ENCODE data around the gene CARD11.

Gene CARD11

DNA sequence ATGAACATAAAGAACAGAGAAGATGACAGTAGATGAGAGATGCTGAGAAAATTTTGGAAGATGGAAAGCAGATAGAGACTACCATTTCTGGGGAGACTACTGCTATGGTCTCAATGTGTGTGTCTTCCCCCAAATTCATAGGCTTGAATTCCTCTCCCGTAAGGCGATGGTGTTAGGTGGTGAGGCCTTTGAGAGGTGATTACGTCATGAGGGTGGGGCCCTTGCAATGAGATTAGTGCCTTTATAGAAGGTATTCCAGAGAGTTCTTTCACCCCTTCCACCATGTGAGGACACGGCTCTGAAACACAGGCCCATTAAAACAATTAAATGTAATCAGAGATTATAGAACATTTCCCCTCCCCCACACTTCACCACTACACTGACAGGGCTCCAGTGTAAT lies 23.9 kb downstream of the CARD11 start:
- DNase-seq = no peak

- no peak for DNase-seq
Measured at GRCh38 chr7:3013975-3014792, 29.5 kb downstream of the CARD11 start.

- DNase-seq = peak; percentile 39
Measured at GRCh38 chr7:3011211-3011852, 32.3 kb downstream of the CARD11 start.

GRCh38 chr7:3010161-3010560 lies 33.5 kb downstream of the CARD11 start:
- peak; percentile 18 for DNase-seq

- DNase-seq = no peak
Measured at GRCh38 chr7:3009086-3009485, 34.6 kb downstream of the CARD11 start.

GRCh38 chr7:3008386-3008785 lies 35.3 kb downstream of the CARD11 start:
- DNase-seq = no peak

GRCh38 chr7:3007696-3008095 lies 36.0 kb downstream of the CARD11 start:
- DNase-seq = no peak

- no peak for DNase-seq
Measured at GRCh38 chr7:3005257-3005656, 38.4 kb downstream of the CARD11 start.

GRCh38 chr7:3003936-3004335 lies 39.7 kb downstream of the CARD11 start:
- DNase-seq = no peak

DNA sequence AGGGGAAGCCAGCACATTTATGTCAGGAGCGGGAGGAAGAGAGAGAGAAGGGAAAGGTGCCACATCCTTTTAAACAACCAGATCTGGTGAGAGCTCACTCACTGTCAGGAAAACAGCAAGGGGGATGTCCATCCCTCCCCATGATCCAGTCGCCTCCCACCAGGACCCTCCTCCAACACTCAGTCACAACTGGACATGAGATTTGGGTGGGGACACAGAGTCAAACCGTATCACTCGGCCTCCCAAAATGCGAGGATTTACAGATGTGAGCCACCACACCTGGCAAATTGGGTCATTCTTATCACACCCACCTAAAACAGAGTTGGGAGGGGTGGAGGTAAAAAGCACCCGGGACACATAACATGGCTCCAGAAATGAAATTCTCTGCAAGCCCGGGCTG lies 41.0 kb downstream of the CARD11 start:
- no peak for DNase-seq

DNA sequence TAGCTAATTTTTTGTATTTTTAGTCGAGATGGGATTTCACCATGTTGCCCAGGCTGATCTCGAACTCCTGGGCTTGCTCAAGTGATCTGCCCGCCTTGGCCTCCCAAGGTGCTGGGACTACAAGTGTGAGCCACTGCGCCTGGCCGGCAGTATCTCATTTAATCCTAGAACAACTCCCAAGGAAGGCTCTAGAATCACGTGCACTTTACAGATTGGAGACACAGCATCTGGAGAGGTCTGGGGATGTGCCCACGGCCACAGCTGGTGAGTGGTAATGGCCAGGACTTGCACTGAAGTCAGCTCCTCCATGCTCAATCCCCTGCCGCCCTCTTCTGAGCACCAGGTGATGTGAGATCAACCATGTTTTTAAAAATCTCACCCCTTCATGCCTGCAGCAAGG lies 43.1 kb downstream of the CARD11 start:
- DNase-seq = no peak

DNA sequence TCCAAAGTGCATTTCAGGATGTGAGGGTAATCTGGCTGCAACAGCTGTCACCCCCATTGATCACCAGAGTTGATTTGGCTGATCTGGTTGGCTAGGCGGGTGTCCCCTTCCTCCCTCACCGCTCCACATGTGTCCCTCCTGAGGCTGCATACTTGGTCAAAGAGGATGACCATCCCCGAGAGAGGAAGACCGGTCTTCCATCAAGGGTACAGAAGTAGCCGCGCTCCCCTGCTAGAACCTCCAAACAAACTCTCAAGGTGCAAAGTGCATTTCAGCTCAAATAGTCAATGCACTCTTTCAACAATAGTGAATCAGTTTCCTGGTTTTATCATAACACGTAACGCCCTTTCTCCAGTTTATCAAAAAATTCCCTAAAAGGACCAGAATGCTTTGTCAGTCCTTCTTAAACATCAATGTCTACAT lies 44.6 kb downstream of the CARD11 start:
- DNase-seq = no peak

DNA sequence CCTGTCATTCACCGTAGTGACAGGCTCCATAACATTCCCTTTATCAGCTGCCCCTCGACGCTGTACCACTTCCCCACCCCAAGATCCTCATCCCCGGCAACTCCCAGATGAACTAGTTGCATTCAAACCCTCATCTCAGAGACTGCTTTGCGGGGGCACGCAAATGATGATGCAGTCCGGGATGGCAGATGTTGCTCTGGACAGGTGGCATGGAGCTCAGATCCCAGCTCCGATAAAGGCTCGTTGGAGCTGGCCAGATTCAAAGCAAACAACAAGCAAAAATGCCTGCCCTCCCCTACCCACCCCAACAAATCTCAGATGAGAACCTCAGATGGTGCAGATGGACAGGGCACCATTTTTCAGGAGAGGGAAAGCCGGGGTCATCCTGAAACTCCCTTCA lies 46.7 kb downstream of the CARD11 start:
- DNase-seq = no peak

DNA sequence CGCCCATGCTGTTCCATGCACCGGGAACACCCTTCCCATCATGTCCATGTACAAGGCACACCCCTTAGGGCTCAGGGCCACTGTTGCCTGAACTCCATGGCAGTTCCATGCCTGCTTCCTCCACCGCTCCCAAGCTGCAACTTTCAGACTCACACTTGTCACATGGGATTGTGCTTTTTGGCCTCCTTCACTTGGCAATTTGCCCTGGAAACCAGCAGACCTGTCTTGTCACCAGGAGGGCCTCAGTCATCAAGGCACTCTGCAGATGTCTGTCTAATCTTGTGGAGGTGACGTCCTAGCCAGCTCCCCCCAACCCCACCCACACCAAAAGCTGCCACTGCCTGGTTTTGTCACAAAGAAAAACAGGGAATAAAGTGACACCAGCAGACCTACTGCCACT lies 47.5 kb downstream of the CARD11 start:
- DNase-seq = no peak

DNA sequence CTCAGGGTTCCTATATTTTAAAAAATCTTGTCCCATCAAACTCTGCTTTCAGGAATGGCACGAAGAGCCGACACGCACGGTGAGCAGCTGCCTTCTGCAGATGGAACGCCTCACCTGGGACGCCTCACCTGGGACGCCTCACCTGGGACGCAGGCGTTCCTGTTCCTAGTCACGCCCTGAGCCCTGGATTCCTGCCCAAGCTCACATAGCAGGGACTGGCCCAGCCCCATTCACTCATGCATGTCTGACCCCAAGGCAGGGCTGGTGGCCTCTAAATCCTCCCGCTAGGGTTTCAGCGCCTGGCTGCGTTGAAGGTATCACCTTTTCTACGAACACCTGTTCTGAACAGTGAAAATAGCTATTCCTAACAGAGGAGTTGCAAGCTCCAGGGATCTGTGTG lies 49.8 kb downstream of the CARD11 start:
- no peak for DNase-seq

DNA sequence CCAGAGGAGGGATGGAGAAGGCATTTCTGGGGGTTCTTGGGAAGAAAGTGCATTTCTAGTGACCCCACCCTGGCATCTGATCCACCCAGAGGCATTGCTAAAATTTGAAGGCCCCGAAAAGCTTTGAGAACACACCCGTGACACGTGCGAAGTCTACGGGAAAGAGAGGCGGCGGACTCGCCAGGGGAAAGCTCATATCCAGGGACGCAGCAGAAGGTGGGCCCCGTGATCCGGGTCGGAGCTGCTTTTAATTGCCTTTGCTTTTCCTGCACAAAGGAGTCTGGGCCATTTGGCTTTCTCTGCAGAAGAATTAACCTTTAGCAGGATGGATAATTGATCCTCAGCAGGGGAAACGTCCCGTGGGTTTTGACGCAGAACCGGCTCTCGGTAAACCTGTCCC lies 50.3 kb downstream of the CARD11 start:
- DNase-seq = no peak

DNA sequence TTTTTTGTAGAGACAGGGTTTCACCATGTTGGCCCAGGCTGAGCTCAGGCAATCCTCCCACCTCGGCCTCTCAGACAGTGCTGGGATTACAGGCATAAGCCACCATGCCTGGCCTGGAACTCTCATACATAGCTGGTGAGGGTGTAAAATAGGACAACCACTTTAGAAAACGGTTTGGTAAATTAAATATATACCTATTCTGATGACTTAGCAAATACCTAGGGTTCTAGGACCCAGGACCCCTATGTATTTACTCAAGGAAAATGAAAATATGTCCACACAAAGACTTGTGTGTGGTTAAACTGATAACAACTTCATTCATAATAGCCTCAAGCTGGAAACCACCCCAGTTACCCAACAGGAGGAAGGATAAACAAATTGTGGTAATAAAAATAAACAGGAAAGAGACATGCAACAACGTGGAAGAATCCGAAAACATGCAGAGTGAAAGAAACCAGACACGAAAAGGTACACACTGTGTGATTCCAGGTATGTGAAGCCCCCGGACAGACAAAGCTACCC lies 52.7 kb downstream of the CARD11 start:
- DNase-seq = no peak

DNA sequence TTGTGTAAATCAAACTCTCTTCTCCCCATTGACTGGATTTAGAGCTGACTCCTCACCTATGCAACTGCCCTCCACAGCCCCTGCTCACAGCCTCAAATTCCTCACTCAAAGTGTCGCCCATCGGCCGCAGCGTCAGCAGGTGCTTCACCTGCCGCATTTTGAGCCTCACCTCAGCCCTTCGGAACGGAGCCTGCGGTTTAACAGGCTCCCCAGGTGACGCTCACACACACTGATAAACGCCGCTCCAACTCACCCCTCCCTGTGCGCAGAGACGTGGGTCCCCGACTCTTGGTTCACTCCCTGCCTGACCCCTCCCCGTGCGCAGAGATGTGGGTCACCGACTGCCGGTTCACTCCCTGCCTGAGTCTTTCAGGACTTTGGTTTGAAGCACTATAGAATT lies 57.1 kb downstream of the CARD11 start:
- no peak for DNase-seq

DNA sequence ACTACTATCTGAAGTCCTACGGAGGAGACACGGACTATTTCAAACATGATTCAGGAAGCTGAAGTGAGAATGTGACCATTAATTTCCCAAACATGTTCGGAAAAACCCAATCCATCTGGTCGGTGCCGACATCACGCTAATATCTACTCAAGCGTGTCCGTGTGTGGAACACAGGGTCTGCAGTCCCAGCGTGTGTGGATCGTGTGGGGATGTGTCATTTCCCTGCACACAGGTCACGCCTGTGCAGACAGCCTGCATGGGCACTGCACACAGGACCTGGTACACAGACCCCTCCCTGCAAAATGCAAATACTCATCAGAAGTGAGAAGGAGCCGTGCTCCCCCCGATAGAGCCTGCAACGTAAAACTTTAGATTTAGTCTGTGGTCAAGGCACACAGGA lies 57.8 kb downstream of the CARD11 start:
- no peak for DNase-seq

DNA sequence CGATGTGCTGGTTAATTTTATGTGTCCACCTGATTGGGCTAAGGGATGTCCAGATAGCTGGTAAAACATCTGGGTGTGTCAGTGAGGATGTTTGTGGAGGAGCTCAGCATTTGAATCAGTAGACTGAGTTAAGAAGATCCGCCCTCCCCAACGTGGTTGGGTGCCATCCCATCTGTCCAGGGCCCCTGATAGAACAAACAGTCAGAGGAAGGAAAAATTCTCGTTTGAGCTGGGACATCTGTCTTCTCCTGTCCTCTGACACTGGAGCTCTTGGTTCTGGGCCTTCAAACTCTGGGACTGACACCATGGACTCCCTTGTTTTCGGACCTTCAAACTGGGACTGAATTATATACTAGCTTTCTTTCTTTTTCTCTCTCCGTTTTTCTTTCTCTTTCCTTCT lies 59.6 kb downstream of the CARD11 start:
- DNase-seq = no peak

DNA sequence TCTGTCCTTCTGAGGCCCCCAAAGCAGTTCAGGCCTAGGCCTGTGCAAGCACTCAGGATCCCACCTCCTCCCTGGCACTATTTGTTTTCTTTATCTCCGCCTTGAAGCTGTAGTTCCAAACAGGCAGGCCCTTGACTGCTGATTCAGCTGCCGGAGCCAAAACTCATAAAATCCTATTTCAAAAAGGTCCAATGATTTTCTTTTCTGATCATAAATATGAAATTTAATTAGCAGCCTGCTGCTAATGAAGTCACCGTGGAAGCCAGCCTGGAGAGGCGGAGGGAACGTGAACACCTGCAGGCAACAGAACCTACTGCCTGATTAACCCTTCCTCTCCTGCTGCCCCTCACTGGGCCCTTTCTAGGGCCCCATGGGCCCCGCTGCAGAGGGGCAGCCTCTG lies 60.1 kb downstream of the CARD11 start:
- DNase-seq = no peak

DNA sequence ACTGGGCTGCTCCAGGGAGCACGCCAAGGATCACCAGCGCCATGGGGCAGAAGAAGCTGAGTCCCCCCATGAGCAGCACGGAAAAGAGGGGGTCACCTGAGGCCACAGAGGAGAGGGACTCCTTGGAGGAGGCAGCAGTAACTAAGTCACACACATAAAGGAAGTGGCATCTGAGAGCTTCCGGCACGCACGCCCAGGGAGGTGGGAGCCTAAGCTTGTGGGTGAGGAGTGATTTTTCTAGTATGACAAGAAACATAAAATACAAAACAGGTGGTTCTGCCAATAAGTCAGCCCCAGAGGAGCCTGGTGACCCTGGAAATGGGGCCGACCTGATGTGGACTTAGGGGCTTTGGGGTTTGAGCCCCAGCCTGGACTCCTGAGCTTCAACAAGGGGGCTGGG lies 60.8 kb downstream of the CARD11 start:
- peak; percentile 74 for DNase-seq

- no peak for DNase-seq
Measured at GRCh38 chr7:2982401-2982800, 61.3 kb downstream of the CARD11 start.

- no peak for DNase-seq
Measured at GRCh38 chr7:2981103-2981480, 62.6 kb downstream of the CARD11 start.

Data from CD4-positive, alpha-beta T cell treated with Interleukin-6 for 4 hours (primary cell).